Measurements from ENCODE around the gene HEPN1. TPM values are rescaled to one million over a fixed set of nuclear protein-coding genes. Genes with fewer than 3 reads are reported as not detected.

The HEPN1 gene
- total and polyA plus RNA-seq, 2 experiments from 2014 or later: not detected

GRCh38 chr11:124890151-124890550 lies 28.9 kb upstream of the HEPN1 start (continued):
- TF ChIP-seq ZNF462 (CRISPR knock-in tag; IDR thresholded peaks at IDR 0.05) (no peak), ZNF331 (CRISPR knock-in tag; IDR thresholded peaks at IDR 0.05; ENCODE audit: low read depth) (no peak), EZH2 (IDR thresholded peaks at IDR 0.05; ENCODE audit: low read depth, unreplicated experiment) (no peak)
- TF ChIP-seq, protein P1, sequence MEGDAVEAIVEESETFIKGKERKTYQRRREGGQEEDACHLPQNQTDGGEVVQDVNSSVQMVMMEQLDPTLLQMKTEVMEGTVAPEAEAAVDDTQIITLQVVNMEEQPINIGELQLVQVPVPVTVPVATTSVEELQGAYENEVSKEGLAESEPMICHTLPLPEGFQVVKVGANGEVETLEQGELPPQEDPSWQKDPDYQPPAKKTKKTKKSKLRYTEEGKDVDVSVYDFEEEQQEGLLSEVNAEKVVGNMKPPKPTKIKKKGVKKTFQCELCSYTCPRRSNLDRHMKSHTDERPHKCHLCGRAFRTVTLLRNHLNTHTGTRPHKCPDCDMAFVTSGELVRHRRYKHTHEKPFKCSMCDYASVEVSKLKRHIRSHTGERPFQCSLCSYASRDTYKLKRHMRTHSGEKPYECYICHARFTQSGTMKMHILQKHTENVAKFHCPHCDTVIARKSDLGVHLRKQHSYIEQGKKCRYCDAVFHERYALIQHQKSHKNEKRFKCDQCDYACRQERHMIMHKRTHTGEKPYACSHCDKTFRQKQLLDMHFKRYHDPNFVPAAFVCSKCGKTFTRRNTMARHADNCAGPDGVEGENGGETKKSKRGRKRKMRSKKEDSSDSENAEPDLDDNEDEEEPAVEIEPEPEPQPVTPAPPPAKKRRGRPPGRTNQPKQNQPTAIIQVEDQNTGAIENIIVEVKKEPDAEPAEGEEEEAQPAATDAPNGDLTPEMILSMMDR (conservative IDR thresholded peaks at IDR 0.05; ENCODE audit: low read depth in 2 of 2): no peak

DNA sequence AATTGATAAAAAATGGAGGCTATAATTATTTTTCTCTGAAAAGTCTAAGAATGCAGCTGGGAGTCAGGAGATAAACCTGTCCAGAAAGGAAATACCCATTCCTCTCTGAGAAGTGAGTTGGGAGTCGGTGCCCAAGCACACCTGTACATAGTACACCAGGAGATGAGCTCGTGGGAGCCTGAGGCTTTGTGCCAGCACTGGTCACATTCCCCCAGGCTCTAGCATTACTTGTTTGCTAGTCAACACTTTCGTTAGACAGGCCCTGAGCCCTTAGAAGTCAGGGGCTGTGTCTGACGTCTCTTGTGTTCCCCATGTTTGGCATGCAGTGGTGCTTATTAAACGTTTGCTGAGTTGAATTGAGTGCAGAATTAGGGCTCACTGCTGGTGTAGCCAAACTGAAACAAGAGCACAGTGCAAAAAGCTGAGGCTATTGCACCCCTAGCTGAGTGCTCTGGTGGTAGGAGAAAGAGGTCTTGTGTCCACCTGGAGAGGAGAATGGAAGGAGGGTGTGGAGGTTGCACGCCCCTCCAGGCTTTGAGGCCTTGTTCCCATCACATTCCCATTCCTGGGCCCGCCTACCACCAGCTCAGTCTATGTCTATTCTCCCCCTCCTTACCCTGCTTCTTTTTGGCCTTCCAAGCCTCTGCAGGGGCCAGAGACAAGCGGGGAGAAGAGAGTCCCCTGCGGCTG lies 28.2 kb upstream of the HEPN1 start:
- no peak overlapping the region for H3K4me3 Mint-ChIP-seq
- no peaks in the 10 kb centered on the region for H3K36me3 ChIP-seq (ENCODE audit: insufficient read depth)
- no peak overlapping the region; the same call in 1 of the 2 replicates for H2AFZ ChIP-seq
- peaks cover 9% of the 10 kb centered on the region for H3K27me3 Mint-ChIP-seq (ENCODE audit: insufficient read depth, low read depth, poor library complexity)
- H3F3A ChIP-seq (replicated peaks; ENCODE audit: low read depth): no peaks in the 10 kb centered on the region
- H3K9me2 ChIP-seq (ENCODE audit: insufficient read depth): no peaks in the 10 kb centered on the region
- no peak overlapping the region for H3K4me2 ChIP-seq
- H3K79me2 ChIP-seq (replicated peaks; ENCODE audit: insufficient read depth): no peaks in the 10 kb centered on the region
- no peaks in the 10 kb centered on the region for H3K4me1 ChIP-seq (ENCODE audit: insufficient read depth)
- peaks cover 2% of the 10 kb centered on the region; the same call in 2 of the 3 replicates for H3K4me1 Mint-ChIP-seq
- H3K27ac ChIP-seq (ENCODE audit: low read depth): no peak overlapping the region
- no peak overlapping the region for H3K27ac Mint-ChIP-seq
- ATAC-seq: no peak
- H3K4me3 ChIP-seq: no peak overlapping the region
- no peaks in the 10 kb centered on the region; the same call in 2 of the 3 replicates for H3K36me3 Mint-ChIP-seq (ENCODE audit: low read depth)
- DNase-seq (ENCODE audit: low spot score): no peak
- no peaks in the 10 kb centered on the region for H3K9me3 Mint-ChIP-seq
- H3K27me3 ChIP-seq (ENCODE audit: insufficient read depth): 0 out of 2 replicates have a peak, but pooled peaks cover 10% of the 10 kb centered on the region
- H4K20me1 ChIP-seq (replicated peaks; ENCODE audit: insufficient read depth): no peaks in the 10 kb centered on the region
- no peak for TF ChIP-seq ZNF331 (CRISPR knock-in tag; IDR thresholded peaks at IDR 0.05; ENCODE audit: low read depth)
- TF ChIP-seq STAT1 (IDR thresholded peaks at IDR 0.05; ENCODE audit: unreplicated experiment): no peak
- no peak for TF ChIP-seq REST (IDR thresholded peaks at IDR 0.05; ENCODE audit: unreplicated experiment)

Data from GM23338 (cell line).